Transverse colon (tissue), 3 donors: ENCODE results near the gene FAM153A.
"Not testable (repeated sequence)": the region's sequence is repeated elsewhere in the genome, so short reads cannot be mapped to it uniquely, and the experiment has no call there.

Experiments
- EP300 ChIP-seq: sonication (generic); formaldehyde crosslinking; IDR thresholded peaks from one replicate; pipeline ENCODE4 v1.6.1; 2017; ENCODE audit warnings: antibody characterized with exemption, low read depth
- POLR2A ChIP-seq: fragments of 450-650 bp; IDR thresholded peaks from one replicate; pipeline ENCODE4 v1.6.1; 2016; ENCODE audit warnings: antibody characterized with exemption, mild to moderate bottlenecking, moderate library complexity
- TF ChIP-seq, protein P1 (sequence below), 5 experiments: fragments of 200-600 bp in 3 of 5; fragments of 450-650 bp in 2 of 5; sonication (generic) in 3 of 5; IDR thresholded peaks; 1 replicate in 2 of 5; 2 replicates in 3 of 5; pipeline ENCODE4 v1.5.1; 2016 to 2017; ENCODE audit warnings: antibody characterized with exemption in 5 of 5, inconsistent platforms in 3 of 5, mild to moderate bottlenecking in 2 of 5, moderate library complexity in 1 of 5

DNA sequence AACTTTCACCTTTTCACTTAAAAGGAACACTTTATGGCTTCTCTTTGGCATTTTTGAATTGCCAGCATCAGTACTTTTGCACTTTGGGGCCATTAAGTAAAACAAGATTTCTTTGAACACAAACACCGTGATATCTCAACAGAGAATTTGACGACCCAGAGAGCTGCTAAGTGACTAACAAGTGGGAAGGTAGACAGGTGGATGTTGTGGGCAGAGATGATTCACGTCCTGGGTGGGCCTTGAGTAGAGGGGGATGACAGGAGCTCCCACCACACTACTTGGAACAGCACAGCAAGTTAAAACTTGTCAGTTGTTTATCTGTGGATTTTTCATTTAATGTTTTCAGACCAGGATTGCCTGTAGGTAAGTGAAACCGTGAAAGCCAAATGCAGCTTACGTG lies 18.7 kb upstream of the FAM153A start:
- TF ChIP-seq, protein P1, sequence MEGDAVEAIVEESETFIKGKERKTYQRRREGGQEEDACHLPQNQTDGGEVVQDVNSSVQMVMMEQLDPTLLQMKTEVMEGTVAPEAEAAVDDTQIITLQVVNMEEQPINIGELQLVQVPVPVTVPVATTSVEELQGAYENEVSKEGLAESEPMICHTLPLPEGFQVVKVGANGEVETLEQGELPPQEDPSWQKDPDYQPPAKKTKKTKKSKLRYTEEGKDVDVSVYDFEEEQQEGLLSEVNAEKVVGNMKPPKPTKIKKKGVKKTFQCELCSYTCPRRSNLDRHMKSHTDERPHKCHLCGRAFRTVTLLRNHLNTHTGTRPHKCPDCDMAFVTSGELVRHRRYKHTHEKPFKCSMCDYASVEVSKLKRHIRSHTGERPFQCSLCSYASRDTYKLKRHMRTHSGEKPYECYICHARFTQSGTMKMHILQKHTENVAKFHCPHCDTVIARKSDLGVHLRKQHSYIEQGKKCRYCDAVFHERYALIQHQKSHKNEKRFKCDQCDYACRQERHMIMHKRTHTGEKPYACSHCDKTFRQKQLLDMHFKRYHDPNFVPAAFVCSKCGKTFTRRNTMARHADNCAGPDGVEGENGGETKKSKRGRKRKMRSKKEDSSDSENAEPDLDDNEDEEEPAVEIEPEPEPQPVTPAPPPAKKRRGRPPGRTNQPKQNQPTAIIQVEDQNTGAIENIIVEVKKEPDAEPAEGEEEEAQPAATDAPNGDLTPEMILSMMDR (IDR thresholded peaks at IDR 0.05), result not testable (repeated sequence)
- TF ChIP-seq POLR2A, EP300: not testable (repeated sequence)
